HG03378 (cell line): ENCODE results near the gene OR10P1.
"Not testable (repeated sequence)": the region's sequence is repeated elsewhere in the genome, so short reads cannot be mapped to it uniquely, and the experiment has no call there.

Experiments used
- ATAC-seq: cut with Tn5 transposase; IDR thresholded peaks from one replicate; pipeline ENCODE4 v1.9.1; 2021; ENCODE audit warnings: mild to moderate bottlenecking, moderate library complexity; ENCODE audit not compliant: unreplicated experiment

The OR10P1 gene, protein sequence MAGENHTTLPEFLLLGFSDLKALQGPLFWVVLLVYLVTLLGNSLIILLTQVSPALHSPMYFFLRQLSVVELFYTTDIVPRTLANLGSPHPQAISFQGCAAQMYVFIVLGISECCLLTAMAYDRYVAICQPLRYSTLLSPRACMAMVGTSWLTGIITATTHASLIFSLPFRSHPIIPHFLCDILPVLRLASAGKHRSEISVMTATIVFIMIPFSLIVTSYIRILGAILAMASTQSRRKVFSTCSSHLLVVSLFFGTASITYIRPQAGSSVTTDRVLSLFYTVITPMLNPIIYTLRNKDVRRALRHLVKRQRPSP

DNA sequence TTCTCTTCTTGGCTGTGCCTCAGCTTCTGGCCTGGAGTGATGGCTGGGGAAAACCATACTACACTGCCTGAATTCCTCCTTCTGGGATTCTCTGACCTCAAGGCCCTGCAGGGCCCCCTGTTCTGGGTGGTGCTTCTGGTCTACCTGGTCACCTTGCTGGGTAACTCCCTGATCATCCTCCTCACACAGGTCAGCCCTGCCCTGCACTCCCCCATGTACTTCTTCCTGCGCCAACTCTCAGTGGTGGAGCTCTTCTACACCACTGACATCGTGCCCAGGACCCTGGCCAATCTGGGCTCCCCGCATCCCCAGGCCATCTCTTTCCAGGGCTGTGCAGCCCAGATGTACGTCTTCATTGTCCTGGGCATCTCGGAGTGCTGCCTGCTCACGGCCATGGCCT is at the start of gene OR10P1:
TSS of gene OR10P1 (plus strand) at position 40 of the 400 bp plus-strand sequence. CDS start at position 40, 0 bp downstream.
- no peak for ATAC-seq

DNA sequence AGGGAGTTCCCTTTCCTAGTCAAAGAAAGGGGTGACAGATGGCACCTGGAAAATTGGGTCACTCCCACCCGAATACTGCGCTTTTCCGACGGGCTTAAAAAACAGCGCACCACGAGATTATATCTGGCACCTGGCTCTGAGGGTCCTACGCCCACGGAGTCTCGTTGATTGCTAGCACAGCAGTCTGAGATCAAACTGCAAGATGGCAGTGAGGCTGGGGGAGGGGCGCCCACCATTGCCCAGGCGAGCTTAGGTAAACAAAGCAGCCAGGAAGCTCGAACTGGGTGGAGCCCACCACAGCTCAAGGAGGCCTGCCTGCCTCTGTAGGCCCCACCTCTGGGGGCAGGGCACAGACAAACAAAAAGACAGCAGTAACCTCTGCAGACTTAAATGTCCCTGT is 46.5 kb upstream of the OR10P1 start:
- ATAC-seq: not testable (repeated sequence)

DNA sequence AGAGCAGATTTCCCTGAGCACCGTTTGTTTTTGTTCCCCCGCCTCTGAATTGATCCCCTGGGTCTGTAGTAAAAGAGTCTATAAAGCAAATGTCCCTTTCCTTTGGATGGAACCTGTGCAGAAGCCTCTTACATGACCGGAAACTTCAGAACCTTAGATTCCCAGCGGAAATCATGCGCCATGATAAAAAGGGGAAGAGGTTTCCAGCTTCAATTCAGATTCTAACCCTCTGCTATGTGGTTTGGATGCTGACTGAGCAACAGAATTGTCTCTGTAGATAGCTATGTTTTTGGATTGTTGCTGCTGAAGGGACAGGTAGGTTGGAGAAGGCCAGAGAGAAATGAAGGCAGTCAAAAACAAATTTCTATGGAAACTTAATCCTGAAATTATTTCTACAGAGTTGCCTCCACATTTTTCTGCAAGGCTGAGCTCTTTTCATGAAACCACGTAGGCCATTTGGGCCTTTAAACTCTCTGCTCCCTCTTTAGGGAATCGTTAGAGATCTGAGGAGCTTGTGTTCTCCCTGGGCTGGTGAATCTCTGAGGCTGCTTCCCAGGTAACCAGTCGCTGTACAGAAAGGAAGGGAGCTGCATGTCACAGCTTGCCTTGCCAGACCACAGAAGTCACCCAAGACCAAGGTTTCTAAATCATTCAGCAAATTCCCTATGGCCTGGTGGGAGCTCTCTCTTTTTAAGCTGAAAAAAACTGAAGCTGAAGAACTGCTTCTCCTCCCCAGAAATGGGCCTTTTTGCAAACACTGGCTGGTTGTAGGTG is 28.7 kb upstream of the OR10P1 start:
- ATAC-seq: no peak

GRCh38 chr12:55610598-55610997 is 26.1 kb upstream of the OR10P1 start:
- ATAC-seq: no peak

DNA sequence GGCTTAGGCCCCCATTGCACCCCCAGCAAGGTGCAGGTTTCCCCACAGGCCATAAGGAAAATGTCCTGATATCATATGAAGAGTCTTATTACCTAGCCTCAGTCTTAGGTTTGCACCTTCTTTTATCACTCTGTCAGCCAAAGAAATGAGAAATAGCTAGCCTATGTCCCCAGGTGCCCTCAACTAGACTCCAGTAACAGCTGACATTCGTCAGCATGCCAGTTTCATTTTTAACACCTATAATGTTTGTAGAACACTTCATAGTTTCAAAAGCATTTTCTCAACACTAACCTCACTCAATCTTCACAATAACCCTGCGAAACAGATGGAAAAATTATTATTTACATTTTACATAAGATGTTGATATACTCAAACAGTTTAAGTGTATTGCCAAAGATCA is 24.0 kb upstream of the OR10P1 start:
- no peak for ATAC-seq

DNA sequence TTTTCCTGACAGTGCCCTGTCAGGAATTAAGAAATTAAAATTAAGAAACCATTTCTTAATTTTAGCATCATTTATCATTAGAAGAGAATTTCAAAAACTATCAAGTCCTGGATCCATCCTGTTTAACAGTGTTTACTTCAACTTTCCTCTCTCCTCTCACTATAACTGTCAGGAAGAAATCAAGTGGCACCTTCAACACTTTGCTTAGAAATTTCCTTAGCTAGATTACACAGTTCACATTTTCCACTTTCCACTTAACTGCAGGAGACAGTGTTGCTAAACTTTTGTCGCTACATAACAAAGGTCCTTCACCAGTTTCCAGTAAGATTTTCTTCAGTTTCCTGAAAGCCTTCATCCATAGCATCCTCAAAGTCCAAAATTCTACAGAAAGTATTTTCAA is 21.9 kb upstream of the OR10P1 start:
- no peak for ATAC-seq

GRCh38 chr12:55619354-55620138 is 17.1 kb upstream of the OR10P1 start:
- ATAC-seq: peak; percentile 86

DNA sequence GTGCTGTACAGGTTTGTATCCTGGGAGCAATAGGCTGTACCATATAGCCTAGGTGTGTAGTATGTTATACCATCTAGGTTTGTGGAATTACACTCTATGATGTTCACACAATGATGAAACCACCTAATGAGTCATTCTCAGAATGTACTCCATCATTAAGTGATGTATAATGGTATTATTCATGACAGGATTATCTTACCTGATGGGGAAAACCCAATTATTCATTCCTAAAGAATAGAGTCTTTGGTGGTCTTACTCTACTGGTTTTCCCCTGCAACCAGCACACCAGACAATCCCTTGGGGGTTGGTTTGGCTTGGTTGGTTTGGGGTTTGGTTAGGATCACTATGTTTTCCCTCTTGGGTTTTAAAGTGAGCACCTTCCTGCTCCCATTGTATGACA is 12.6 kb upstream of the OR10P1 start:
- ATAC-seq: peak; percentile 70

DNA sequence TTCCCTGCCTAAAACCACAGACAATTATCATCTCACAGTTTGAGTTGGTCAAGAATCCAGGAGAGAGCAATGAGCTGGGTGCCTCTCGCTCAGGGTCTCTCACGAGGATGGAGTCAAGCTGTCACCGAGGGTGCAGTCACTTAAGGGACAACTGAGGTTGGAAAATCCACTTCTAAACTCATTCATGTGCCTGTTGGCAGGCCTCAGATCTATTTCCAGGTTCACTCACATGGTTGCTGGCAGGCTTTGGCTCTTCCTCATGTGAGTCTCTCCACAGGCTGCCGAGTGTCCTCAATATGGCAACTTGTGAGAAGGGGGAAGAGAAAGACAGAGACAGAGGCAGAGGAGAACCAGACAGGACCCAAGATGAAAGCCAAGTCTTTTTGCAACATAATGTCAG is 10.5 kb upstream of the OR10P1 start:
- ATAC-seq: no peak

DNA sequence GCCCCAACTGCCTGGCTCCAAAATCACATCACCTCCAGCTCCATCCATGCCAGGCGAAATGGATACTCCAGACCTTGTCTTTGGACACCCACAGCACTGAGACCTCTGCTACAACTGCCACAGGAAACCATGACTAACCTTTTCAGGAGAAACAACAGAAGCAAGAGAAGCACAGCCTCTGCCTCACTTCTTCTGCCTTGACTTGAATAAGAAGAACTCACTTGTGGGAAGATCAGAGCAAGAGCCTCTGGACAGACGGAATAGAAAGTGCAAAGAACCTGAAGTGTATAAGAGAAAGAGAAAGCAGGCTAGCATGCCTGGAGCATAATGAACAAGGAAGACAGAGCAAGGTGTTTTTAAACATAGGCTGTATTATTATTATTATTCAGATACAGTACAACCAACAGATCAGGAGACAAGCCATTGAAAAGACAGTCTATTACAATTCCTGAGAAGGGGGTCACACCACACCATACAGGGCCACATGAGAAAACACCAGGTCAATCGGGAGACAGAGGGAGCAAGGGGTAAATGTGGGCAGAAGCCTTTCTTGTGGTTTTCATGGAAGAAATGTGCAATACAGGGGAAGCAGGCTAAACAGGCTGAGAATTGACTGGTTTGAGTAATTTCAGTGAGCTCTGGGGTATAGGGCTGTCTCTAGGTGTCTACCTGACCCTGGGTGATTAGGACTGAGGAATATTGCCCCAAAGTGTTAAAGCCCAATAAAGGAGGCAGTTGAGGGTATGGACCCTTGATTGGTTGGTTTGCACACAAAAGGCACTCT is 7.4 kb upstream of the OR10P1 start:
- ATAC-seq: no peak

GRCh38 chr12:55631056-55631455 is 5.6 kb upstream of the OR10P1 start:
- no peak for ATAC-seq

- no peak for ATAC-seq
Measured at GRCh38 chr12:55631733-55632132, 5.0 kb upstream of the OR10P1 start.

- no peak for ATAC-seq
Measured at GRCh38 chr12:55633151-55633550, 3.5 kb upstream of the OR10P1 start.

- no peak for ATAC-seq
Measured at GRCh38 chr12:55636116-55636655, 506 bp upstream of the OR10P1 start.

DNA sequence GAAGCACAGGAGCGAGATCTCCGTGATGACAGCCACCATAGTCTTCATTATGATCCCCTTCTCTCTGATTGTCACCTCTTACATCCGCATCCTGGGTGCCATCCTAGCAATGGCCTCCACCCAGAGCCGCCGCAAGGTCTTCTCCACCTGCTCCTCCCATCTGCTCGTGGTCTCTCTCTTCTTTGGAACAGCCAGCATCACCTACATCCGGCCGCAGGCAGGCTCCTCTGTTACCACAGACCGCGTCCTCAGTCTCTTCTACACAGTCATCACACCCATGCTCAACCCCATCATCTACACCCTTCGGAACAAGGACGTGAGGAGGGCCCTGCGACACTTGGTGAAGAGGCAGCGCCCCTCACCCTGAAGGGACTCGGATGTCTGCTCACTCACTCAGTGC is 775 bp downstream of the OR10P1 start:
- ATAC-seq: no peak

DNA sequence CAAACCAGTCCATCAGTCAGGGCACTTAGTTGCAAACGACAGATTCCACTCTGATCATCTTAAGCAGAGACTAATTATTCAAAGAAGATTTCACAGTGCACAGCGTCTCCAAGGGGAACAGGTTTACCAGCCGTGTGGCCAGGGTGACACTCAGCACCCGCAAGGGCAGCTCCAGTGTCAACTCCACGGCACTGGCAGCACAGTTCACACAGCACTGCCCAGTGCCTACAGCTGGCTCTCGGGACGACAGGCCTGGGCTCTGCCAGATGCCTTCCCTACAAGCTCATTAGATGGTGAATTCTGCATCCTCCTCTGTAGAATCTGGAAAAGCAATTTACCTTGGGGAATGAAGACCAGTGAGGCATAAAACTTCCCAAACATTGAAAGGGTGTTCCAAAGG is 4.9 kb downstream of the OR10P1 start:
- ATAC-seq: no peak

DNA sequence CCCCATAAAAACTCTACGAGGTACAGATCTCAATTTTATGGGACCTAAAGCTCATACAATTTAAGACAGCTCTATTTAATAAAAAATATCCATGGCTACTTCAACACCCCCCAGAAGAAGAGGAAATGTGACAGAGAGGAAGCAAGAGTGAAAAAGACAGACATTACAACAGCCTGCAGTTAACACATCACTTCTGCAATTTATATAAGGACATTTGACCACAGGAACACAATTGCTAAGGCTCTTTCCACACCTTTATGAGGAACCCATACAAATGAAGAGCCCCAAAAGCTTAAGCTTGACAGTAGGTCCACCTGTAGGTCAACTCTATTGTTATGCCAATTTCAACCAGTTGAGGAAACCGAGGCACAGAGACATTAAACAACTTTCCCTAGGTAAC is 5.6 kb downstream of the OR10P1 start:
- no peak for ATAC-seq

- ATAC-seq: no peak
Measured at GRCh38 chr12:55642669-55643068, 6.0 kb downstream of the OR10P1 start.

DNA sequence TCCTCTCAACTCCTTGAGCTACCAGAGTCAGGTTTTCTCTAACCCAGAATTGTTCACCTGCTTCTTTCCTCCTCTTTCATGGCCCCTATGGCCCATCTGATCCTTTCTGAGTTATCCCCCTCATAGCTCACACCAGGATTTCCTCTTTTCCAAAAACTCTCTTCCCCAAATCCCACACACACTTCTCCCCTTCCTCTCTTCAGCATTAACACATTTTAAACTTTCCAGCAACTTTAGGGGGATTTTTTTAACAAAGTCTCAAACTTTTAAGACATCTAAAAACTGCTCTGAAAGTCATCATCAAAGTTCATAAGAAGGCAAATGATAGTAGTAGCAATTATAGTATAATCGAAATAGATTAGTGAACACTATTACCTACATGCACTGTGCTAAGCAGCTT is 7.9 kb downstream of the OR10P1 start:
- no peak for ATAC-seq

- no peak for ATAC-seq
Measured at GRCh38 chr12:55647027-55647426, 10.3 kb downstream of the OR10P1 start.
